HG03558 (cell line): ENCODE data around the gene TNFAIP2.

Source experiments
- ATAC-seq: cut with Tn5 transposase; IDR thresholded peaks from one replicate; pipeline ENCODE4 v1.9.1; 2021; ENCODE audit warnings: moderate number of reproducible peaks; ENCODE audit not compliant: unreplicated experiment; ENCODE audit errors: extremely low read depth

TNFAIP2 gene

GRCh38 chr14:103091883-103092222 is 31.4 kb upstream of the TNFAIP2 start:
- ATAC-seq, result no peak

GRCh38 chr14:103093856-103094405 is 29.3 kb upstream of the TNFAIP2 start:
- ATAC-seq, result no peak

GRCh38 chr14:103094406-103095209 is 28.7 kb upstream of the TNFAIP2 start, which contains the start of gene EXOC3L4:
Gene EXOC3L4 (plus strand): TSS chr14:103094725. CDS start chr14:103100220, 5,495 bp downstream.
- ATAC-seq, result no peak

GRCh38 chr14:103095210-103095778 is 28.0 kb upstream of the TNFAIP2 start:
- ATAC-seq, result no peak

GRCh38 chr14:103096387-103096786 is 26.9 kb upstream of the TNFAIP2 start:
- no peak for ATAC-seq

GRCh38 chr14:103097244-103097993 is 25.8 kb upstream of the TNFAIP2 start:
- no peak for ATAC-seq

- ATAC-seq, result no peak
Measured at GRCh38 chr14:103097994-103098957, 25.0 kb upstream of the TNFAIP2 start.

- no peak for ATAC-seq
Measured at GRCh38 chr14:103099081-103099732, 24.1 kb upstream of the TNFAIP2 start.

- no peak for ATAC-seq
Measured at GRCh38 chr14:103099733-103100280, 23.5 kb upstream of the TNFAIP2 start.

GRCh38 chr14:103100281-103101121 is 22.8 kb upstream of the TNFAIP2 start:
- ATAC-seq, result no peak

- ATAC-seq, result no peak
Measured at GRCh38 chr14:103101257-103101962, 21.9 kb upstream of the TNFAIP2 start.

GRCh38 chr14:103101963-103102688 is 21.1 kb upstream of the TNFAIP2 start:
- ATAC-seq, result no peak

GRCh38 chr14:103102689-103103260 is 20.5 kb upstream of the TNFAIP2 start:
- ATAC-seq, result no peak

GRCh38 chr14:103103461-103104388 is 19.5 kb upstream of the TNFAIP2 start:
- ATAC-seq, result no peak

GRCh38 chr14:103104389-103104653 is 18.9 kb upstream of the TNFAIP2 start:
- ATAC-seq, result no peak
